ENCODE measurements around the gene DYRK3.

- no peak for TF ChIP-seq CTCF (IDR thresholded peaks at IDR 0.05)
- TF ChIP-seq POLR2A (IDR thresholded peaks at IDR 0.05) = no peak
These were observed 44.1 kb upstream of the DYRK3 start for GRCh38 chr1:206591226-206591625.
